HG03175 (cell line): ENCODE measurements around the gene CAV3.
A peak's percentile ranks its signal among the peaks of the same experiment; 100 is the strongest.
"Not testable (repeated sequence)": the region's sequence is repeated elsewhere in the genome, so short reads cannot be mapped to it uniquely, and the experiment has no call there.

Experiments used
- ATAC-seq: cut with Tn5 transposase; IDR thresholded peaks from one replicate; pipeline ENCODE4 v1.9.1; 2021; ENCODE audit warnings: mild to moderate bottlenecking, moderate library complexity; ENCODE audit not compliant: unreplicated experiment

Gene CAV3

GRCh38 chr3:8733332-8734094 lies at the start of gene CAV3:
TSS of gene CAV3 (plus strand) at chr3:8733802. CDS start at chr3:8733877, 75 bp downstream.
- ATAC-seq, result no peak

GRCh38 chr3:8684992-8685391 lies 48.6 kb upstream of the CAV3 start:
- ATAC-seq, result not testable (repeated sequence)

GRCh38 chr3:8691295-8691694 lies 42.3 kb upstream of the CAV3 start:
- ATAC-seq, result not testable (repeated sequence)

- ATAC-seq, result peak; percentile 42
Measured at GRCh38 chr3:8702560-8702959, 31.0 kb upstream of the CAV3 start.

GRCh38 chr3:8705575-8705974 lies 28.0 kb upstream of the CAV3 start:
- no peak for ATAC-seq

- ATAC-seq, result no peak
Measured at GRCh38 chr3:8709287-8709686, 24.3 kb upstream of the CAV3 start.

- no peak for ATAC-seq
Measured at GRCh38 chr3:8709801-8710507, 23.6 kb upstream of the CAV3 start.

GRCh38 chr3:8712045-8712907 lies 21.3 kb upstream of the CAV3 start:
- no peak for ATAC-seq

GRCh38 chr3:8712908-8713255 lies 20.7 kb upstream of the CAV3 start:
- no peak for ATAC-seq

GRCh38 chr3:8713901-8714759 lies 19.5 kb upstream of the CAV3 start:
- peak; percentile 79 for ATAC-seq

GRCh38 chr3:8715757-8716156 lies 17.8 kb upstream of the CAV3 start:
- ATAC-seq, result not testable (repeated sequence)

GRCh38 chr3:8722808-8723207 lies 10.8 kb upstream of the CAV3 start:
- no peak for ATAC-seq

GRCh38 chr3:8723612-8724011 lies 10.0 kb upstream of the CAV3 start:
- ATAC-seq, result no peak

- ATAC-seq, result no peak
Measured at GRCh38 chr3:8724108-8724752, 9.4 kb upstream of the CAV3 start.

- ATAC-seq, result no peak
Measured at GRCh38 chr3:8727605-8728512, 5.7 kb upstream of the CAV3 start.

- ATAC-seq, result no peak
Measured at GRCh38 chr3:8729479-8729878, 4.1 kb upstream of the CAV3 start.

- no peak for ATAC-seq
Measured at GRCh38 chr3:8730656-8731055, 2.9 kb upstream of the CAV3 start.

- no peak for ATAC-seq
Measured at GRCh38 chr3:8732413-8732812, 1.2 kb upstream of the CAV3 start.
